ENCODE measurements around the gene PANK4.

PANK4 gene

GRCh38 chr1:2470290-2471158, 55.9 kb downstream of the PANK4 start:
- Histone ChIP-seq H3K9me3 (ENCODE audit: low read depth, low read length) (no peaks in the 10 kb centered on the region), H3K4me3 (no peak overlapping the region), H3K9ac (ENCODE audit: insufficient read length) (no peak overlapping the region), H3K36me3 (ENCODE audit: insufficient read depth, low read length) (no peaks in the 10 kb centered on the region), H3K27ac (no peak overlapping the region)
- no peak for TF ChIP-seq FOXP2 (optimal IDR thresholded peaks at IDR 0.05; ENCODE audit: control extremely low read depth, extremely low read length, insufficient read depth)
- TF ChIP-seq POLR2AphosphoS5 (IDR thresholded peaks at IDR 0.05; ENCODE audit: borderline replicate concordance, low read depth, low read length): no peak
- TF ChIP-seq EZH2 (IDR thresholded peaks at IDR 0.05): no peak
- no peak for DNase-seq (ENCODE audit: low read depth, low spot score)

GRCh38 chr1:2469103-2469940, 57.1 kb downstream of the PANK4 start:
- DNase-seq (ENCODE audit: low read depth, low spot score): no peak
- Histone ChIP-seq H3K27ac (no peak overlapping the region), H3K9ac (ENCODE audit: insufficient read length) (no peak overlapping the region)

GRCh38 chr1:2468540-2468939, 57.9 kb downstream of the PANK4 start:
- Histone ChIP-seq H3K27ac (no peak overlapping the region), H3K36me3 (ENCODE audit: insufficient read depth, low read length) (no peaks in the 10 kb centered on the region), H3K4me3 (no peak overlapping the region), H3K9ac (ENCODE audit: insufficient read length) (no peak overlapping the region), H3K9me3 (ENCODE audit: low read depth, low read length) (no peaks in the 10 kb centered on the region)
- no peak for DNase-seq (ENCODE audit: low read depth, low spot score)
- TF ChIP-seq POLR2AphosphoS5 (IDR thresholded peaks at IDR 0.05; ENCODE audit: borderline replicate concordance, low read depth, low read length): no peak
- no peak for TF ChIP-seq EZH2 (IDR thresholded peaks at IDR 0.05)
- no peak for TF ChIP-seq FOXP2 (optimal IDR thresholded peaks at IDR 0.05; ENCODE audit: control extremely low read depth, extremely low read length, insufficient read depth)

More at GRCh38 chr1:2469103-2469940, 57.1 kb downstream of the PANK4 start:
- TF ChIP-seq EZH2 (IDR thresholded peaks at IDR 0.05): no peak
- TF ChIP-seq FOXP2 (optimal IDR thresholded peaks at IDR 0.05; ENCODE audit: control extremely low read depth, extremely low read length, insufficient read depth): no peak
- no peak for TF ChIP-seq POLR2AphosphoS5 (IDR thresholded peaks at IDR 0.05; ENCODE audit: borderline replicate concordance, low read depth, low read length)
- no peaks in the 10 kb centered on the region for H3K9me3 ChIP-seq (ENCODE audit: low read depth, low read length)
- no peak overlapping the region for H3K4me3 ChIP-seq
- H3K36me3 ChIP-seq (ENCODE audit: insufficient read depth, low read length): no peaks in the 10 kb centered on the region

GRCh38 chr1:2468041-2468472, 58.3 kb downstream of the PANK4 start:
- no peak overlapping the region for H3K9ac ChIP-seq (ENCODE audit: insufficient read length)
- no peak for DNase-seq (ENCODE audit: low read depth, low spot score)
- no peaks in the 10 kb centered on the region for H3K36me3 ChIP-seq (ENCODE audit: insufficient read depth, low read length)
- no peak overlapping the region for H3K27ac ChIP-seq
- no peaks in the 10 kb centered on the region for H3K9me3 ChIP-seq (ENCODE audit: low read depth, low read length)
- TF ChIP-seq POLR2AphosphoS5 (IDR thresholded peaks at IDR 0.05; ENCODE audit: borderline replicate concordance, low read depth, low read length) (no peak), EZH2 (IDR thresholded peaks at IDR 0.05) (no peak), FOXP2 (optimal IDR thresholded peaks at IDR 0.05; ENCODE audit: control extremely low read depth, extremely low read length, insufficient read depth) (no peak)
- H3K4me3 ChIP-seq: no peak overlapping the region

GRCh38 chr1:2466958-2467554, 59.3 kb downstream of the PANK4 start:
- TF ChIP-seq POLR2AphosphoS5 (IDR thresholded peaks at IDR 0.05; ENCODE audit: borderline replicate concordance, low read depth, low read length) (no peak), EZH2 (IDR thresholded peaks at IDR 0.05) (no peak), FOXP2 (optimal IDR thresholded peaks at IDR 0.05; ENCODE audit: control extremely low read depth, extremely low read length, insufficient read depth) (no peak)
- Histone ChIP-seq H3K4me3 (no peak overlapping the region), H3K36me3 (ENCODE audit: insufficient read depth, low read length) (no peaks in the 10 kb centered on the region), H3K9ac (ENCODE audit: insufficient read length) (no peak overlapping the region), H3K27ac (no peak overlapping the region), H3K9me3 (ENCODE audit: low read depth, low read length) (no peaks in the 10 kb centered on the region)
- no peak for DNase-seq (ENCODE audit: low read depth, low spot score)

GRCh38 chr1:2466270-2466665, 60.1 kb downstream of the PANK4 start:
- no peaks in the 10 kb centered on the region for H3K9me3 ChIP-seq (ENCODE audit: low read depth, low read length)
- DNase-seq (ENCODE audit: low read depth, low spot score): no peak
- no peak overlapping the region for H3K27ac ChIP-seq
- no peaks in the 10 kb centered on the region for H3K36me3 ChIP-seq (ENCODE audit: insufficient read depth, low read length)
- no peak overlapping the region for H3K4me3 ChIP-seq
- no peak for TF ChIP-seq FOXP2 (optimal IDR thresholded peaks at IDR 0.05; ENCODE audit: control extremely low read depth, extremely low read length, insufficient read depth)
- no peak for TF ChIP-seq POLR2AphosphoS5 (IDR thresholded peaks at IDR 0.05; ENCODE audit: borderline replicate concordance, low read depth, low read length)
- no peak for TF ChIP-seq EZH2 (IDR thresholded peaks at IDR 0.05)
- no peak overlapping the region for H3K9ac ChIP-seq (ENCODE audit: insufficient read length)

GRCh38 chr1:2465371-2466269, 60.8 kb downstream of the PANK4 start:
- DNase-seq (ENCODE audit: low read depth, low spot score): no peak
- Histone ChIP-seq H3K36me3 (ENCODE audit: insufficient read depth, low read length) (no peaks in the 10 kb centered on the region), H3K9ac (ENCODE audit: insufficient read length) (no peak overlapping the region), H3K27ac (no peak overlapping the region), H3K9me3 (ENCODE audit: low read depth, low read length) (no peaks in the 10 kb centered on the region), H3K4me3 (no peak overlapping the region)
- TF ChIP-seq POLR2AphosphoS5 (IDR thresholded peaks at IDR 0.05; ENCODE audit: borderline replicate concordance, low read depth, low read length): no peak
- TF ChIP-seq EZH2 (IDR thresholded peaks at IDR 0.05): no peak
- TF ChIP-seq FOXP2 (optimal IDR thresholded peaks at IDR 0.05; ENCODE audit: control extremely low read depth, extremely low read length, insufficient read depth): no peak
